Measurements from ENCODE around the gene PRSS12. TPM values are rescaled to one million over a fixed set of nuclear protein-coding genes. Genes with fewer than 3 reads are reported as not detected.
"Not testable (repeated sequence)": the region's sequence is repeated elsewhere in the genome, so short reads cannot be mapped to it uniquely, and the experiment has no call there.

The PRSS12 gene
- total RNA-seq: under 1 TPM in 2 of 4 donors, not detected in 2; 0.09 to 0.29 TPM

GRCh38 chr4:118352843-118353533 is at the start of gene PRSS12:
Gene PRSS12 (minus strand): TSS chr4:118353003. CDS start chr4:118352720, 283 bp downstream.
- Histone ChIP-seq H3K27ac (no peak within 1 kb of the TSS), H3K36me3 (no peaks in the 10 kb centered on the region), H3K4me3 (peak within 1 kb of the TSS; percentile 34 to 45 (median 40)), H3K9me3 (no peaks in the 10 kb centered on the region), H3K4me1 (peaks cover 4% of the 10 kb centered on the region in 2 donors), H3K27me3 (peaks cover 43 to 56% (median 45%) of the 10 kb centered on the region in 3 donors)
- in situ Hi-C loops (cut with MboI; ENCODE audit: low sequenced_read_pairs in 4 of 4) (no loop called here), intact Hi-C loops (cut with DNase I; ENCODE audit: low total_unique reads) (loop anchor here (1.0 kb wide), 1 partner anchor 72 kb away; no protein-coding TSS in a partner anchor)
- DNase-seq: no peak
- ATAC-seq: peak; percentile 45 to 66
- TF ChIP-seq CTCF (IDR thresholded peaks at IDR 0.05 in 4 of 5, conservative IDR thresholded peaks at IDR 0.05 in 1 of 5) (peak; percentile 17 to 65 (median 48)), POLR2A (IDR thresholded peaks at IDR 0.05) (no peak)

GRCh38 chr4:118400356-118400755 is 47.6 kb upstream of the PRSS12 start:
- ATAC-seq (no peak), DNase-seq (no peak)
- intact Hi-C loops (cut with DNase I; ENCODE audit: low total_unique reads): no loop called here
- H3K27ac ChIP-seq: no peak overlapping the region
- H3K9me3 ChIP-seq: no peaks in the 10 kb centered on the region
- H3K4me1 ChIP-seq: no peaks in the 10 kb centered on the region
- no peaks in the 10 kb centered on the region for H3K27me3 ChIP-seq
- in situ Hi-C loops (cut with MboI; ENCODE audit: low sequenced_read_pairs in 4 of 4): no loop called here
- H3K36me3 ChIP-seq: no peaks in the 10 kb centered on the region
- TF ChIP-seq POLR2A (IDR thresholded peaks at IDR 0.05) (no peak), CTCF (IDR thresholded peaks at IDR 0.05 in 4 of 5, conservative IDR thresholded peaks at IDR 0.05 in 1 of 5) (no peak)
- no peak overlapping the region for H3K4me3 ChIP-seq

GRCh38 chr4:118399883-118400282 is 47.1 kb upstream of the PRSS12 start:
- ATAC-seq; H3K36me3 ChIP-seq; intact Hi-C loops (cut with DNase I; ENCODE audit: low total_unique reads); H3K27me3 ChIP-seq; DNase-seq; H3K4me3 ChIP-seq; H3K4me1 ChIP-seq; H3K27ac ChIP-seq; in situ Hi-C loops (cut with MboI; ENCODE audit: low sequenced_read_pairs in 4 of 4); H3K9me3 ChIP-seq: not testable (repeated sequence)

GRCh38 chr4:118398226-118399090 is 45.7 kb upstream of the PRSS12 start:
- DNase-seq (no peak), ATAC-seq (no peak)
- Histone ChIP-seq H3K9me3 (no peaks in the 10 kb centered on the region), H3K4me3 (no peak overlapping the region), H3K4me1 (no peaks in the 10 kb centered on the region), H3K27me3 (no peaks in the 10 kb centered on the region), H3K36me3 (no peaks in the 10 kb centered on the region), H3K27ac (no peak overlapping the region)
- intact Hi-C loops (cut with DNase I; ENCODE audit: low total_unique reads): no loop called here
- in situ Hi-C loops (cut with MboI; ENCODE audit: low sequenced_read_pairs in 4 of 4): no loop called here
- TF ChIP-seq CTCF (IDR thresholded peaks at IDR 0.05 in 4 of 5, conservative IDR thresholded peaks at IDR 0.05 in 1 of 5) (no peak), POLR2A (IDR thresholded peaks at IDR 0.05) (no peak)

GRCh38 chr4:118397623-118397979 is 44.8 kb upstream of the PRSS12 start:
- Histone ChIP-seq H3K9me3 (no peaks in the 10 kb centered on the region), H3K27me3 (no peaks in the 10 kb centered on the region), H3K4me3 (no peak overlapping the region), H3K36me3 (no peaks in the 10 kb centered on the region), H3K4me1 (no peaks in the 10 kb centered on the region), H3K27ac (no peak overlapping the region)
- ATAC-seq (no peak), DNase-seq (no peak)
- no peak for TF ChIP-seq POLR2A (IDR thresholded peaks at IDR 0.05)
- intact Hi-C loops (cut with DNase I; ENCODE audit: low total_unique reads) (no loop called here), in situ Hi-C loops (cut with MboI; ENCODE audit: low sequenced_read_pairs in 4 of 4) (no loop called here)
